Neutrophil (primary cell): ENCODE data around the gene PXYLP1.
A peak's percentile ranks its signal among the peaks of the same experiment; 100 is the strongest.

Source experiments
- H3K27ac ChIP-seq: fragments of 200-600 bp; sonication (generic); 2 replicates; pipeline ENCODE4 v1.5.1; 2016; ENCODE audit warnings: mild to moderate bottlenecking, moderate library complexity
- H3K27me3 ChIP-seq: fragments of 200-600 bp; sonication (generic); 2 replicates; pipeline ENCODE4 v1.6.0; 2016; ENCODE audit warnings: mild to moderate bottlenecking
- H3K36me3 ChIP-seq: fragments of 200-600 bp; sonication (generic); 2 replicates; pipeline ENCODE4 v1.5.1; 2017
- H3K4me1 ChIP-seq, 2 experiments: fragments of 200-600 bp in 1 of 2; sonication (generic) in 1 of 2; 1 replicate in 1 of 2; 2 replicates in 1 of 2; pipeline versions ENCODE4 v1.5.1 to v1.6.1; 2013 to 2016; ENCODE audit warnings: low read depth in 1 of 2, low read length in 1 of 2, mild to moderate bottlenecking in 1 of 2, moderate library complexity in 1 of 2; ENCODE audit not compliant: control insufficient read depth in 1 of 2, insufficient read depth in 1 of 2
- H3K4me3 ChIP-seq, 2 experiments: fragments of 200-600 bp in 1 of 2; sonication (generic) in 1 of 2; 1 replicate in 1 of 2; 2 replicates in 1 of 2; pipeline ENCODE4 v1.5.1; 2013 to 2016; ENCODE audit warnings: low read depth in 1 of 2, low read length in 1 of 2, mild to moderate bottlenecking in 1 of 2, moderate library complexity in 1 of 2
- H3K9me3 ChIP-seq: fragments of 200-600 bp; sonication (generic); 2 replicates; pipeline ENCODE4 v1.5.1; 2016
- TF ChIP-seq, protein P1 (sequence below): fragments of 200-600 bp; sonication (generic); IDR thresholded peaks from 2 replicates; pipeline ENCODE4 v1.5.1; 2016; ENCODE audit warnings: antibody characterized with exemption

PXYLP1 gene

DNA sequence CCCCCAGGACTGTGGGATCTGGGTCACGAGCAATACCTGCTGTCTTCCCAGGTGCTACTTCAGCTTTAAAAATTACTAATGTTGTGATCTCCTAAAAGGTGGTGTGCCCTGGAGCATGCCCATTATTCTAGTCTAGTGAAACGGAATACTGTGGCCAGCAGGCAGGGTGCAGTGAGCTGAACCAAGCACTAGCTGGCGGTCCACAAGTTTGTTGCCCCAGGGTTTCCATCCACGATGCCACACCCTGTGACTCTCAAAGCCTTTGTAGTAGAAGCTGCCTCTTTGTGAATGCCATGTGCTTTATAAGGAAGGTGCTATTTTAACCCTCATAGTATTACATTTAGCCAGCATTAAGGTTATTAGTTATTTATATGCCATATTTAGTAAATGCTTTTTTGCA is 49.1 kb downstream of the PXYLP1 start:
- peaks cover 26 to 28% of the 10 kb centered on the region in 2 experiments for H3K4me1 ChIP-seq
- H3K4me3 ChIP-seq: no peak overlapping the region
- peaks cover 36% of the 10 kb centered on the region for H3K36me3 ChIP-seq
- no peaks in the 10 kb centered on the region for H3K27me3 ChIP-seq
- TF ChIP-seq, protein P1, sequence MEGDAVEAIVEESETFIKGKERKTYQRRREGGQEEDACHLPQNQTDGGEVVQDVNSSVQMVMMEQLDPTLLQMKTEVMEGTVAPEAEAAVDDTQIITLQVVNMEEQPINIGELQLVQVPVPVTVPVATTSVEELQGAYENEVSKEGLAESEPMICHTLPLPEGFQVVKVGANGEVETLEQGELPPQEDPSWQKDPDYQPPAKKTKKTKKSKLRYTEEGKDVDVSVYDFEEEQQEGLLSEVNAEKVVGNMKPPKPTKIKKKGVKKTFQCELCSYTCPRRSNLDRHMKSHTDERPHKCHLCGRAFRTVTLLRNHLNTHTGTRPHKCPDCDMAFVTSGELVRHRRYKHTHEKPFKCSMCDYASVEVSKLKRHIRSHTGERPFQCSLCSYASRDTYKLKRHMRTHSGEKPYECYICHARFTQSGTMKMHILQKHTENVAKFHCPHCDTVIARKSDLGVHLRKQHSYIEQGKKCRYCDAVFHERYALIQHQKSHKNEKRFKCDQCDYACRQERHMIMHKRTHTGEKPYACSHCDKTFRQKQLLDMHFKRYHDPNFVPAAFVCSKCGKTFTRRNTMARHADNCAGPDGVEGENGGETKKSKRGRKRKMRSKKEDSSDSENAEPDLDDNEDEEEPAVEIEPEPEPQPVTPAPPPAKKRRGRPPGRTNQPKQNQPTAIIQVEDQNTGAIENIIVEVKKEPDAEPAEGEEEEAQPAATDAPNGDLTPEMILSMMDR: no peak
- no peaks in the 10 kb centered on the region for H3K9me3 ChIP-seq
- no peak overlapping the region for H3K27ac ChIP-seq

GRCh38 chr3:141285570-141285969 is 53.9 kb downstream of the PXYLP1 start:
- peaks cover 30% of the 10 kb centered on the region for H3K36me3 ChIP-seq
- TF ChIP-seq, protein P1: no peak
- no peak overlapping the region for H3K4me3 ChIP-seq
- H3K4me1 ChIP-seq: peaks cover 19% of the 10 kb centered on the region in 2 experiments
- H3K9me3 ChIP-seq: no peaks in the 10 kb centered on the region
- H3K27ac ChIP-seq: no peak overlapping the region
- H3K27me3 ChIP-seq: no peaks in the 10 kb centered on the region

GRCh38 chr3:141286856-141287255 is 55.2 kb downstream of the PXYLP1 start:
- TF ChIP-seq, protein P1: no peak

GRCh38 chr3:141287326-141287725 is 55.7 kb downstream of the PXYLP1 start:
- Histone ChIP-seq H3K4me1 (peaks cover 19% of the 10 kb centered on the region in 2 experiments), H3K27ac (peak overlapping the region; percentile 8), H3K36me3 (peaks cover 27% of the 10 kb centered on the region), H3K4me3 (no peak overlapping the region), H3K27me3 (no peaks in the 10 kb centered on the region), H3K9me3 (no peaks in the 10 kb centered on the region)
- TF ChIP-seq, protein P1: no peak

More at GRCh38 chr3:141286856-141287255, 55.2 kb downstream of the PXYLP1 start:
- H3K27me3 ChIP-seq: no peaks in the 10 kb centered on the region
- no peaks in the 10 kb centered on the region for H3K9me3 ChIP-seq
- peaks cover 19% of the 10 kb centered on the region in 2 experiments for H3K4me1 ChIP-seq
- H3K27ac ChIP-seq: no peak overlapping the region
- no peak overlapping the region for H3K4me3 ChIP-seq
- H3K36me3 ChIP-seq: peaks cover 27% of the 10 kb centered on the region

DNA sequence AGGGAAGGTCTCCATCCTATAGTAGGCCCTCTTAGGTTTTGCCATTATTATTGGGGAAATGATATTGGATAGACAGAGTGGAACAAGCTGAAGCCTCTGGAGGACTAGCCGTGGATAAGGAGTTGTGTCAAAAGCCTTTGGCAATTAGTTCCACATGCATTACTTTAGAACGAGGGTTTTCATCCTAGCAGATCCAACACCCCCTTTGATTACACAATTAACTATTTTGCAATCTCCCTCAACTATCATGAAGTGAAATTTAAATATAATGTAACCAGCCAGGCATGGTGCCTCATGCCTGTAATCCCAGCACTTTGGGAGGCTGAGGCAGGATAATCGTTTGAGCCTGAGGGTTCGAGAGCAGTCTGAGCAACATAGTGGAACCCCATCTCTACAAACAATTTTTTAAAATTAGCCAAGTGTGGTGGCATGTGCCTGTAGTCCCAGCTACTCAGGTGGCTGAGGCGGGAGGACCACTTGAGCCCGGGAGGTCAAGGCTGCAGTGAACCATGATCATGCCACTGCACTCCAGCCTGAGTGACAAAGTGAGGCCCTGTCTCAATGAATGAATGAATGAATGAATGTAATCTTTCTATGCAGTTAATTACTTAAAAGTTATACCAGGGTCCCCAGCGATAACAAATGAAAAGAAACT is 56.8 kb downstream of the PXYLP1 start:
- Histone ChIP-seq H3K4me1 (peaks cover 19% of the 10 kb centered on the region in 2 experiments), H3K36me3 (peaks cover 38% of the 10 kb centered on the region), H3K27me3 (no peaks in the 10 kb centered on the region), H3K9me3 (no peaks in the 10 kb centered on the region), H3K27ac (no peak overlapping the region), H3K4me3 (no peak overlapping the region)
- TF ChIP-seq, protein P1: no peak
